Uterus (tissue), 2 donors: ENCODE data around the gene TMED6.

Experiments used
- POLR2A ChIP-seq, 2 donors: fragments of 450-650 bp; IDR thresholded peaks; one replicate each; pipeline ENCODE4 v1.6.1; 2016; ENCODE audit warnings: antibody characterized with exemption in 2 of 2, mild to moderate bottlenecking in 1 of 2, moderate library complexity in 1 of 2
- TF ChIP-seq, protein P1 (sequence below), 4 experiments: fragments of 200-600 bp in 2 of 4; fragments of 450-650 bp in 2 of 4; sonication (generic) in 2 of 4; IDR thresholded peaks; one replicate each; pipeline ENCODE4 v1.5.1; 2016 to 2019; ENCODE audit warnings: antibody characterized with exemption in 4 of 4, mild to moderate bottlenecking in 2 of 4, moderate library complexity in 1 of 4

DNA sequence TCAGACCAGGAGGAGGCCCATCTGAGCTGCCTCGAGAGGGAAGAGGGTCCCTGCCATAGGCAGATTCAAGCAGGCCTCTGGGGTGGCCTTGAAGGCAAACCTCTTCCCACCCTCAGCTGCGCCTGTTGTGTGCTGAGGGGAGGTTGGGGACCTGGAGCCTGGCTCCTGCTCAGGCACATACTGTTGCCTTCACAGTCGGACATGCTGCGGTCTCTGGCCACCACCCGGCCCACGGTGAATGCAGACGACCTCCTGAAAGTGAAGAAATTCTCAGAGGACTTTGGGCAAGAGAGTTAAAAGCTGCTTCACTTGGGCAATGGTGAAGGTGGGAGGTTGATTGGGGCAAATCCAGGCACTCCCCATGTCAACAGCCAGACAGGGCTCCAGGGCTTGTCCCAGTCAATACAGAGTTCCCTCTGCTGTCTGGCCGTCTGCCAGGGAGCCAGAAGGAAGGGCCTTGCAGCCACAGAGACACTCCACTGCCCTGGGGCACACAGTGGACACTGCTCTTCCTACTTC is 27.5 kb downstream of the TMED6 start:
- TF ChIP-seq, protein P1, sequence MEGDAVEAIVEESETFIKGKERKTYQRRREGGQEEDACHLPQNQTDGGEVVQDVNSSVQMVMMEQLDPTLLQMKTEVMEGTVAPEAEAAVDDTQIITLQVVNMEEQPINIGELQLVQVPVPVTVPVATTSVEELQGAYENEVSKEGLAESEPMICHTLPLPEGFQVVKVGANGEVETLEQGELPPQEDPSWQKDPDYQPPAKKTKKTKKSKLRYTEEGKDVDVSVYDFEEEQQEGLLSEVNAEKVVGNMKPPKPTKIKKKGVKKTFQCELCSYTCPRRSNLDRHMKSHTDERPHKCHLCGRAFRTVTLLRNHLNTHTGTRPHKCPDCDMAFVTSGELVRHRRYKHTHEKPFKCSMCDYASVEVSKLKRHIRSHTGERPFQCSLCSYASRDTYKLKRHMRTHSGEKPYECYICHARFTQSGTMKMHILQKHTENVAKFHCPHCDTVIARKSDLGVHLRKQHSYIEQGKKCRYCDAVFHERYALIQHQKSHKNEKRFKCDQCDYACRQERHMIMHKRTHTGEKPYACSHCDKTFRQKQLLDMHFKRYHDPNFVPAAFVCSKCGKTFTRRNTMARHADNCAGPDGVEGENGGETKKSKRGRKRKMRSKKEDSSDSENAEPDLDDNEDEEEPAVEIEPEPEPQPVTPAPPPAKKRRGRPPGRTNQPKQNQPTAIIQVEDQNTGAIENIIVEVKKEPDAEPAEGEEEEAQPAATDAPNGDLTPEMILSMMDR (IDR thresholded peaks at IDR 0.05): no peak
- no peak for TF ChIP-seq POLR2A (IDR thresholded peaks at IDR 0.05)
